Astrocyte (in vitro differentiated cells and primary cell): Measurements from ENCODE around the gene CCDC69. TPM values are rescaled to one million over a fixed set of nuclear protein-coding genes. Genes with fewer than 3 reads are reported as not detected.

Experiments used
- DNase-seq: peaks from one replicate; pipeline ENCODE4 v3.0.0-alpha.2; 2010; ENCODE audit warnings: low read depth
- FAIRE-seq: peaks from 2 replicates; lab custom pipeline; 2011; peaks lifted over from hg19 to GRCh38; lab: Jason Lieb, UNC
- H2AFZ ChIP-seq: 2 replicates; pipeline ENCODE4 v1.6.0; 2012; ENCODE audit warnings: low read depth, low read length, inconsistent platforms
- H3K27ac ChIP-seq: 2 replicates; pipeline ENCODE4 v1.5.1; 2011; ENCODE audit warnings: low read depth, low read length, inconsistent platforms
- H3K27me3 ChIP-seq: 2 replicates; pipeline ENCODE4 v1.6.0; 2011; ENCODE audit warnings: low read length, inconsistent platforms; ENCODE audit not compliant: insufficient read depth
- H3K36me3 ChIP-seq: 2 replicates; pipeline ENCODE4 v1.5.1; 2011; ENCODE audit warnings: low read length, inconsistent platforms; ENCODE audit not compliant: insufficient read depth
- H3K4me1 ChIP-seq: 2 replicates; pipeline ENCODE4 v1.5.1; 2011; ENCODE audit warnings: low read length, inconsistent platforms; ENCODE audit not compliant: insufficient read depth
- H3K4me2 ChIP-seq: 2 replicates; pipeline ENCODE4 v1.6.0; 2012; ENCODE audit warnings: low read length, inconsistent platforms
- H3K4me3 ChIP-seq: 2 replicates; pipeline ENCODE4 v1.5.1; 2011; ENCODE audit warnings: low read depth, mild to moderate bottlenecking, low read length, inconsistent platforms; ENCODE audit not compliant: insufficient read depth
- H3K79me2 ChIP-seq: 2 replicates; pipeline ENCODE4 v1.6.0; 2012; ENCODE audit warnings: mild to moderate bottlenecking, low read length, inconsistent platforms; ENCODE audit not compliant: insufficient read depth
- H3K9ac ChIP-seq: 2 replicates; pipeline ENCODE4 v1.6.0; 2012; ENCODE audit warnings: mild to moderate bottlenecking, low read length, inconsistent platforms
- H3K9me3 ChIP-seq: 2 replicates; pipeline ENCODE4 v1.5.1; 2012; ENCODE audit warnings: low read depth, mild to moderate bottlenecking, low read length, inconsistent platforms; ENCODE audit not compliant: insufficient read depth
- H4K20me1 ChIP-seq: 2 replicates; pipeline ENCODE4 v1.6.0; 2012; ENCODE audit warnings: low read length, inconsistent platforms; ENCODE audit not compliant: insufficient read depth
- H3K27ac Mint-ChIP-seq: one replicate; pipeline ENCODE4 v1.8.0; 2021; ENCODE audit warnings: mild to moderate bottlenecking, mixed read lengths; ENCODE audit not compliant: unreplicated experiment
- H3K27me3 Mint-ChIP-seq: one replicate; pipeline ENCODE4 v1.8.0; 2021; ENCODE audit warnings: low read depth, mixed read lengths; ENCODE audit not compliant: unreplicated experiment
- H3K36me3 Mint-ChIP-seq: one replicate; pipeline ENCODE4 v1.8.0; 2021; ENCODE audit warnings: low read depth, mixed read lengths; ENCODE audit not compliant: unreplicated experiment
- H3K4me1 Mint-ChIP-seq: one replicate; pipeline ENCODE4 v1.8.0; 2021; ENCODE audit warnings: low read depth, mixed read lengths; ENCODE audit not compliant: unreplicated experiment
- H3K4me3 Mint-ChIP-seq: one replicate; pipeline ENCODE4 v1.8.0; 2021; ENCODE audit warnings: mild to moderate bottlenecking, moderate library complexity, mixed read lengths; ENCODE audit not compliant: unreplicated experiment
- H3K9me3 Mint-ChIP-seq: one replicate; pipeline ENCODE4 v1.8.0; 2021; ENCODE audit warnings: mild to moderate bottlenecking, mixed read lengths; ENCODE audit not compliant: unreplicated experiment
- CTCF ChIP-seq: IDR thresholded peaks from 2 replicates; pipeline ENCODE4 v1.5.1; 2011; ENCODE audit warnings: low read depth, mild to moderate bottlenecking, inconsistent platforms, low read length, moderate library complexity; ENCODE audit not compliant: insufficient read depth
- EZH2 ChIP-seq: IDR thresholded peaks from 2 replicates; pipeline ENCODE4 v1.6.1; 2012; ENCODE audit warnings: mild to moderate bottlenecking, low read length, inconsistent platforms; ENCODE audit not compliant: insufficient read depth
- total RNA-seq: library from RNA; stranded (reverse); gene quantifications from 2 replicates; pipeline ENCODE4 v1.2.1, GENCODE V29; 2021

CCDC69 gene
- total RNA-seq, 1 donor from 2014 or later: 4.1 TPM

GRCh38 chr5:151230048-151230680 is 6.3 kb upstream of the CCDC69 start:
- no peaks in the 10 kb centered on the region for H3K9me3 Mint-ChIP-seq
- Histone ChIP-seq H3K4me1 (no peaks in the 10 kb centered on the region), H3K27me3 (peaks cover 18% of the 10 kb centered on the region), H3K9ac (no peak overlapping the region), H3K4me2 (no peak overlapping the region), H3K9me3 (no peaks in the 10 kb centered on the region), H3K79me2 (no peaks in the 10 kb centered on the region), H3K4me3 (no peak overlapping the region), H4K20me1 (no peaks in the 10 kb centered on the region), H2AFZ (no peak overlapping the region), H3K36me3 (no peaks in the 10 kb centered on the region), H3K27ac (no peak overlapping the region)
- peaks cover 28% of the 10 kb centered on the region for H3K27me3 Mint-ChIP-seq
- TF ChIP-seq CTCF: no peak
- no peak for TF ChIP-seq EZH2
- H3K4me1 Mint-ChIP-seq: no peaks in the 10 kb centered on the region
- H3K4me3 Mint-ChIP-seq: no peak overlapping the region
- H3K27ac Mint-ChIP-seq: no peak overlapping the region
- no peak for DNase-seq
- no peak for FAIRE-seq
- H3K36me3 Mint-ChIP-seq: no peaks in the 10 kb centered on the region

- Histone ChIP-seq H3K9me3 (no peaks in the 10 kb centered on the region), H3K27me3 (peaks cover 15% of the 10 kb centered on the region), H3K4me3 (no peak overlapping the region), H4K20me1 (no peaks in the 10 kb centered on the region), H3K4me1 (no peaks in the 10 kb centered on the region), H3K36me3 (no peaks in the 10 kb centered on the region), H3K9ac (no peak overlapping the region), H3K4me2 (no peak overlapping the region), H3K27ac (no peak overlapping the region), H2AFZ (no peak overlapping the region), H3K79me2 (no peaks in the 10 kb centered on the region)
- no peaks in the 10 kb centered on the region for H3K36me3 Mint-ChIP-seq
- no peaks in the 10 kb centered on the region for H3K9me3 Mint-ChIP-seq
- no peak overlapping the region for H3K4me3 Mint-ChIP-seq
- H3K4me1 Mint-ChIP-seq: no peaks in the 10 kb centered on the region
- FAIRE-seq (no peak), DNase-seq (no peak)
- TF ChIP-seq CTCF (no peak), EZH2 (no peak)
- H3K27ac Mint-ChIP-seq: no peak overlapping the region
- H3K27me3 Mint-ChIP-seq: peaks cover 24% of the 10 kb centered on the region
These were observed 5.1 kb upstream of the CCDC69 start for GRCh38 chr5:151228986-151229385.

GRCh38 chr5:151227918-151228447 is 4.1 kb upstream of the CCDC69 start:
- TF ChIP-seq EZH2: no peak
- TF ChIP-seq CTCF: no peak
- H3K9me3 Mint-ChIP-seq: no peaks in the 10 kb centered on the region
- no peak overlapping the region for H3K4me3 ChIP-seq
- H2AFZ ChIP-seq: no peak overlapping the region
- DNase-seq (no peak), FAIRE-seq (no peak)
- H3K36me3 Mint-ChIP-seq: no peaks in the 10 kb centered on the region
- no peak overlapping the region for H3K4me3 Mint-ChIP-seq
- H3K79me2 ChIP-seq: no peaks in the 10 kb centered on the region
- no peak overlapping the region for H3K27ac ChIP-seq
- H3K27me3 Mint-ChIP-seq: peaks cover 24% of the 10 kb centered on the region
- no peaks in the 10 kb centered on the region for H3K4me1 Mint-ChIP-seq
- no peak overlapping the region for H3K27ac Mint-ChIP-seq
- no peaks in the 10 kb centered on the region for H3K4me1 ChIP-seq
- H3K27me3 ChIP-seq: peaks cover 15% of the 10 kb centered on the region
- H3K4me2 ChIP-seq: no peak overlapping the region
- no peaks in the 10 kb centered on the region for H4K20me1 ChIP-seq
- no peaks in the 10 kb centered on the region for H3K36me3 ChIP-seq
- H3K9me3 ChIP-seq: no peaks in the 10 kb centered on the region
- no peak overlapping the region for H3K9ac ChIP-seq
